IMR-90 (cell line): ENCODE data around the gene FAM24A.

Experiments
- MAZ ChIP-seq: IDR thresholded peaks from 2 replicates; pipeline ENCODE4 v1.6.1; 2012; ENCODE audit warnings: low read depth, mild to moderate bottlenecking, low read length, improper control_type of control experiment, moderate library complexity, borderline replicate concordance
- POLR2A ChIP-seq: IDR thresholded peaks from 2 replicates; pipeline ENCODE4 v1.6.1; 2012; ENCODE audit warnings: mild to moderate bottlenecking, low read depth, low read length
- RAD21 ChIP-seq: IDR thresholded peaks from 2 replicates; pipeline ENCODE4 v1.6.1; 2012; ENCODE audit warnings: low read length, improper control_type of control experiment
- RFX5 ChIP-seq: IDR thresholded peaks from 2 replicates; pipeline ENCODE4 v1.8.0; 2012; ENCODE audit warnings: low read depth, mild to moderate bottlenecking, low read length, moderate library complexity
- TF ChIP-seq, protein P1 (sequence below): conservative IDR thresholded peaks from 2 replicates; pipeline ENCODE4 v1.5.1; 2012; ENCODE audit warnings: mild to moderate bottlenecking, low read depth, low read length, improper control_type of control experiment
- TF ChIP-seq, protein P2 (sequence below): fragments of 150-350 bp; IDR thresholded peaks from 2 replicates; pipeline ENCODE4 v1.6.1; 2016; ENCODE audit warnings: low read depth, mild to moderate bottlenecking, low read length, moderate library complexity, borderline replicate concordance

- TF ChIP-seq, protein P1, sequence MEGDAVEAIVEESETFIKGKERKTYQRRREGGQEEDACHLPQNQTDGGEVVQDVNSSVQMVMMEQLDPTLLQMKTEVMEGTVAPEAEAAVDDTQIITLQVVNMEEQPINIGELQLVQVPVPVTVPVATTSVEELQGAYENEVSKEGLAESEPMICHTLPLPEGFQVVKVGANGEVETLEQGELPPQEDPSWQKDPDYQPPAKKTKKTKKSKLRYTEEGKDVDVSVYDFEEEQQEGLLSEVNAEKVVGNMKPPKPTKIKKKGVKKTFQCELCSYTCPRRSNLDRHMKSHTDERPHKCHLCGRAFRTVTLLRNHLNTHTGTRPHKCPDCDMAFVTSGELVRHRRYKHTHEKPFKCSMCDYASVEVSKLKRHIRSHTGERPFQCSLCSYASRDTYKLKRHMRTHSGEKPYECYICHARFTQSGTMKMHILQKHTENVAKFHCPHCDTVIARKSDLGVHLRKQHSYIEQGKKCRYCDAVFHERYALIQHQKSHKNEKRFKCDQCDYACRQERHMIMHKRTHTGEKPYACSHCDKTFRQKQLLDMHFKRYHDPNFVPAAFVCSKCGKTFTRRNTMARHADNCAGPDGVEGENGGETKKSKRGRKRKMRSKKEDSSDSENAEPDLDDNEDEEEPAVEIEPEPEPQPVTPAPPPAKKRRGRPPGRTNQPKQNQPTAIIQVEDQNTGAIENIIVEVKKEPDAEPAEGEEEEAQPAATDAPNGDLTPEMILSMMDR: no peak
- TF ChIP-seq RFX5 (no peak), MAZ (no peak), RAD21 (no peak), POLR2A (no peak)
- TF ChIP-seq, protein P2, sequence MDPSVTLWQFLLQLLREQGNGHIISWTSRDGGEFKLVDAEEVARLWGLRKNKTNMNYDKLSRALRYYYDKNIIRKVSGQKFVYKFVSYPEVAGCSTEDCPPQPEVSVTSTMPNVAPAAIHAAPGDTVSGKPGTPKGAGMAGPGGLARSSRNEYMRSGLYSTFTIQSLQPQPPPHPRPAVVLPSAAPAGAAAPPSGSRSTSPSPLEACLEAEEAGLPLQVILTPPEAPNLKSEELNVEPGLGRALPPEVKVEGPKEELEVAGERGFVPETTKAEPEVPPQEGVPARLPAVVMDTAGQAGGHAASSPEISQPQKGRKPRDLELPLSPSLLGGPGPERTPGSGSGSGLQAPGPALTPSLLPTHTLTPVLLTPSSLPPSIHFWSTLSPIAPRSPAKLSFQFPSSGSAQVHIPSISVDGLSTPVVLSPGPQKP: no peak
Observed at GRCh38 chr10:122910310-122910709, at the start of gene FAM24A.
